ENCODE results near the gene IP6K3. TPM values are rescaled to one million over a fixed set of nuclear protein-coding genes. Genes with fewer than 3 reads are reported as not detected.

IP6K3 gene
- polyA plus RNA-seq, 3 donors, result not detected

DNA sequence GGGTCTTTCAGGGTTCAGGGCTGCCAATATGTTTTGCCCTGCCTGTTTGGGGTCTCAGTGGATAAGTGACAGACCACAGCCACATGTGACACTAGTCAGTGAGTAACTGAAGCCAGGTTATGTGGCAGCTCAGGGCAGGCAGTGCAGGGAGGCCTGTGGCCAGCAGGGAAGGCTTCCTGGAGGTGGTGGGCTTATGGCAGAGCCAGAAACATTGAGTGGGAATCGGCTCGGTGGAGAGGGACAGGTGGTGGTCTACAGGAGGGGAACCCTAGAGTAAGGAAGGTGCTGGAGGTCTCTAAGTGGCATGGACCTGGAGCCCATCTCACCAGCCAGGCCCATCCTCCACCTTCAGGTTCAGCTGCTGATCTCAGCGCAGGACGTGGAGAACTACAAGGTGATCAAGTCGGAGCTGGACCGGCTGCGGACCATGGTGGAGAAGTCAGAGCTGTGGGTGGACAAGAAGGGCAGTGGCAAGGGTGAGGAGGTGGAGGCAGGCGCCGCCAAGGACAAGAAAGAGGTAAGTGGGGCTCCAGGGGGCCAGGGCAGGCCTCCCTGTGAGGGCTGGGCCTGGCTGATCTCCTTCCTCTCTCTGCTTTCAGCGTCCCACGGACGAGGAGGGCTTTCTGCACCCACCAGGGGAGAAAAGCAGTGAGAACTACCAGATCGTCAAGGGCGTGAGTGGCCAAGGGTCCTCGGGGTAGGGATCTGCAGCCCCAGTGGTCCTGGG lies 70.1 kb downstream of the IP6K3 start:
- no peaks in the 10 kb centered on the region for H3K4me1 ChIP-seq (ENCODE audit: control insufficient read depth in 1 of 2, insufficient read depth in 2 of 2, low read length in 2 of 2)
- TF ChIP-seq, protein P1, sequence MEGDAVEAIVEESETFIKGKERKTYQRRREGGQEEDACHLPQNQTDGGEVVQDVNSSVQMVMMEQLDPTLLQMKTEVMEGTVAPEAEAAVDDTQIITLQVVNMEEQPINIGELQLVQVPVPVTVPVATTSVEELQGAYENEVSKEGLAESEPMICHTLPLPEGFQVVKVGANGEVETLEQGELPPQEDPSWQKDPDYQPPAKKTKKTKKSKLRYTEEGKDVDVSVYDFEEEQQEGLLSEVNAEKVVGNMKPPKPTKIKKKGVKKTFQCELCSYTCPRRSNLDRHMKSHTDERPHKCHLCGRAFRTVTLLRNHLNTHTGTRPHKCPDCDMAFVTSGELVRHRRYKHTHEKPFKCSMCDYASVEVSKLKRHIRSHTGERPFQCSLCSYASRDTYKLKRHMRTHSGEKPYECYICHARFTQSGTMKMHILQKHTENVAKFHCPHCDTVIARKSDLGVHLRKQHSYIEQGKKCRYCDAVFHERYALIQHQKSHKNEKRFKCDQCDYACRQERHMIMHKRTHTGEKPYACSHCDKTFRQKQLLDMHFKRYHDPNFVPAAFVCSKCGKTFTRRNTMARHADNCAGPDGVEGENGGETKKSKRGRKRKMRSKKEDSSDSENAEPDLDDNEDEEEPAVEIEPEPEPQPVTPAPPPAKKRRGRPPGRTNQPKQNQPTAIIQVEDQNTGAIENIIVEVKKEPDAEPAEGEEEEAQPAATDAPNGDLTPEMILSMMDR (IDR thresholded peaks at IDR 0.05), result no peak
- Mint-ChIP-seq H3K36me3 (peaks cover 6 to 35% of the 10 kb centered on the region in 2 donors), H3K27ac (no peak overlapping the region), H3K9me3 (no peaks in the 10 kb centered on the region), H3K4me1 (no peaks in the 10 kb centered on the region), H3K27me3 (ENCODE audit: low read depth in 3 of 3) (peaks cover 0 to 2% (median 0%) of the 10 kb centered on the region in 3 donors), H3K4me3 (no peak overlapping the region)
- H3K9me3 ChIP-seq (replicated peaks in 1 of 2; ENCODE audit: control insufficient read depth in 1 of 2, insufficient read depth in 1 of 2, low read length in 2 of 2), result no peaks in the 10 kb centered on the region
- H3K27ac ChIP-seq (ENCODE audit: low read depth in 1 of 2, low read length in 2 of 2), result no peak overlapping the region
- no peaks in the 10 kb centered on the region for H3K36me3 ChIP-seq (replicated peaks in 1 of 2; ENCODE audit: control insufficient read depth in 1 of 2, insufficient read depth in 2 of 2, low read length in 2 of 2)
- no peak overlapping the region for H3K4me2 ChIP-seq (replicated peaks; ENCODE audit: extremely low read depth, low read length, poor library complexity, severe bottlenecking)
- no peak overlapping the region for H3K4me3 ChIP-seq (replicated peaks in 1 of 3; ENCODE audit: low read depth in 2 of 3, low read length in 3 of 3)
- intact Hi-C loops (cut with micrococcal nuclease), result no loop called here
- H3K9ac ChIP-seq (ENCODE audit: insufficient read depth, low read length, poor library complexity, severe bottlenecking), result no peak overlapping the region
- DNase-seq, result no peak
- H4K20me1 ChIP-seq (ENCODE audit: insufficient read depth, low read length), result no peaks in the 10 kb centered on the region
- WGBS (ENCODE audit: insufficient coverage), result 94% methylated on average over 11 of the region's 15 CpGs
- no peaks in the 10 kb centered on the region for H3K27me3 ChIP-seq (ENCODE audit: control insufficient read depth in 2 of 2, insufficient read depth in 2 of 2, low read length in 2 of 2)
- H2AFZ ChIP-seq (ENCODE audit: insufficient read depth, low read depth, low read length, poor library complexity, severe bottlenecking), result no peak overlapping the region
- H3K79me2 ChIP-seq (ENCODE audit: insufficient read depth, low read length), result no peaks in the 10 kb centered on the region

DNA sequence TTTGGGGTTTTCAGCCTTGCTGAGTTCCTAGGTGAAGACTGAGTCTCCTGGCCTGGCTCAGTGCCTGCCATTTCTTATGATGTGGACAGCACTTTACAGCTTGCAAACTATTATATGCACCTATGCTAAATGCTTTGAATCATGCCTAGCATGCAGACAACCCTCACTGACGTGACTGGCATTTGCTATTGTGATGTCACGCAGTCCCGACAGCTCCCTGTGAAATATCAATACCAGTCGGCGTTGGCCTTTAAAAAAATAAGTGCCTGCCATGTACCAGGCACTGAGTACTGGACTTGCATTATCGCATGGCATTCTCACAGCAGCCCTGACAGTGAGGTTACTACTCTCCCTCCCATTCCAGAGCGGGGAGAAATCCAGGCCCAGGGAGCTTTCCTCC lies 70.7 kb downstream of the IP6K3 start:
- TF ChIP-seq, protein P1 (IDR thresholded peaks at IDR 0.05), result no peak
- no peaks in the 10 kb centered on the region for H3K4me1 ChIP-seq (ENCODE audit: control insufficient read depth in 1 of 2, insufficient read depth in 2 of 2, low read length in 2 of 2)

More for the DNA sequence above, 70.7 kb downstream of the IP6K3 start:
- intact Hi-C loops (cut with micrococcal nuclease), result no loop called here
- DNase-seq, result no peak
- H3K36me3 Mint-ChIP-seq, result peaks cover 6 to 32% of the 10 kb centered on the region in 2 donors
- no peak overlapping the region for H3K4me2 ChIP-seq (replicated peaks; ENCODE audit: extremely low read depth, low read length, poor library complexity, severe bottlenecking)
- no peaks in the 10 kb centered on the region for H3K4me1 Mint-ChIP-seq
- no peaks in the 10 kb centered on the region for H3K9me3 ChIP-seq (replicated peaks in 1 of 2; ENCODE audit: control insufficient read depth in 1 of 2, insufficient read depth in 1 of 2, low read length in 2 of 2)
- peaks cover 0 to 2% (median 0%) of the 10 kb centered on the region in 3 donors for H3K27me3 Mint-ChIP-seq (ENCODE audit: low read depth in 3 of 3)
- no peaks in the 10 kb centered on the region for H4K20me1 ChIP-seq (ENCODE audit: insufficient read depth, low read length)
- no peaks in the 10 kb centered on the region for H3K9me3 Mint-ChIP-seq
- no peak overlapping the region for H3K27ac ChIP-seq (ENCODE audit: low read depth in 1 of 2, low read length in 2 of 2)
- H3K4me3 ChIP-seq (replicated peaks in 1 of 3; ENCODE audit: low read depth in 2 of 3, low read length in 3 of 3), result no peak overlapping the region
- no peak overlapping the region for H3K27ac Mint-ChIP-seq
- no peak overlapping the region for H3K9ac ChIP-seq (ENCODE audit: insufficient read depth, low read length, poor library complexity, severe bottlenecking)
- WGBS (ENCODE audit: insufficient coverage), result 87% methylated on average over 7 of the region's 7 CpGs
- H3K36me3 ChIP-seq (replicated peaks in 1 of 2; ENCODE audit: control insufficient read depth in 1 of 2, insufficient read depth in 2 of 2, low read length in 2 of 2), result no peaks in the 10 kb centered on the region
- H2AFZ ChIP-seq (ENCODE audit: insufficient read depth, low read depth, low read length, poor library complexity, severe bottlenecking), result no peak overlapping the region
- H3K27me3 ChIP-seq (ENCODE audit: control insufficient read depth in 2 of 2, insufficient read depth in 2 of 2, low read length in 2 of 2), result no peaks in the 10 kb centered on the region
- H3K79me2 ChIP-seq (ENCODE audit: insufficient read depth, low read length), result no peaks in the 10 kb centered on the region
- H3K4me3 Mint-ChIP-seq, result no peak overlapping the region

All from CD14-positive monocyte (primary cell).